Muscle of leg (tissue), 11 donors: Measurements from ENCODE around the gene FAM3C. TPM values are rescaled to one million over a fixed set of nuclear protein-coding genes. Genes with fewer than 3 reads are reported as not detected.

Source experiments
- DNase-seq: peaks from one replicate; pipeline ENCODE4 v3.0.0; 2013
- H3K27ac ChIP-seq: one replicate; pipeline ENCODE4 v1.5.1; 2013; ENCODE audit warnings: mild to moderate bottlenecking, low read length, control low read depth
- H3K27me3 ChIP-seq: one replicate; pipeline ENCODE4 v1.6.1; 2013; ENCODE audit warnings: low read length; ENCODE audit not compliant: control insufficient read depth, insufficient read depth
- H3K36me3 ChIP-seq: one replicate; pipeline ENCODE4 v1.6.1; 2013; ENCODE audit warnings: low read length; ENCODE audit not compliant: control insufficient read depth, insufficient read depth
- H3K4me1 ChIP-seq: one replicate; pipeline ENCODE4 v1.6.1; 2013; ENCODE audit warnings: low read length; ENCODE audit not compliant: control insufficient read depth, insufficient read depth
- H3K4me3 ChIP-seq: one replicate; pipeline ENCODE4 v1.5.1; 2013; ENCODE audit warnings: low read length, control low read depth
- H3K9me3 ChIP-seq: replicated peaks from 2 replicates; pipeline ENCODE4 v1.6.1; 2013; ENCODE audit warnings: low read depth, low read length; ENCODE audit not compliant: control insufficient read depth
- WGBS: methylation state at CpG from one replicate; pipeline ENCODE4 v1.1.5; 2013; ENCODE audit warnings: missing lambda C conversion rate; ENCODE audit not compliant: insufficient coverage; 5-methylcytosine and 5-hydroxymethylcytosine counted together
- polyA plus RNA-seq, 8 donors: library from polyadenylated mRNA; unstranded; fragments of 120-200 nt; gene quantifications; one replicate each; pipeline versions ENCODE4 v1.2.1 to v1.2.3, GENCODE V29; 2013; ENCODE audit warnings: inconsistent platforms in 1 of 8, low replicate concordance in 1 of 8; ENCODE audit not compliant: insufficient read length in 8 of 8, insufficient read depth in 1 of 8
- total RNA-seq: library from RNA; stranded (reverse); fragments of 120-200 nt; gene quantifications from one replicate; pipeline ENCODE4 v1.2.4, GENCODE V29; 2013

Gene FAM3C
- total and polyA plus RNA-seq, 9 donors, result 53.4 to 127 (median 88.6) TPM

- DNase-seq, result no peak
- no peaks in the 10 kb centered on the region for H3K27me3 ChIP-seq
- no peak overlapping the region for H3K4me3 ChIP-seq
- peaks cover 3% of the 10 kb centered on the region for H3K36me3 ChIP-seq
- H3K9me3 ChIP-seq, result no peaks in the 10 kb centered on the region
- peaks cover 3% of the 10 kb centered on the region for H3K4me1 ChIP-seq
- H3K27ac ChIP-seq, result no peak overlapping the region
- WGBS, result no CpG with 5 or more reads among the region's 3 CpGs
These were observed 1.3 kb upstream of the FAM3C start for GRCh38 chr7:121397361-121397760.

GRCh38 chr7:121395494-121395960, 581 bp downstream of the FAM3C start:
- Histone ChIP-seq H3K4me1 (peaks cover 3% of the 10 kb centered on the region), H3K4me3 (peak overlapping the region; percentile 72), H3K36me3 (peaks cover 5% of the 10 kb centered on the region), H3K9me3 (no peaks in the 10 kb centered on the region), H3K27ac (peak overlapping the region; percentile 73), H3K27me3 (no peaks in the 10 kb centered on the region)
- 0% methylated on average over 24 of the region's 30 CpGs for WGBS
- DNase-seq, result peak; percentile 46

- Histone ChIP-seq H3K27me3 (no peaks in the 10 kb centered on the region), H3K4me1 (peaks cover 3% of the 10 kb centered on the region), H3K27ac (no peak overlapping the region), H3K36me3 (peaks cover 5% of the 10 kb centered on the region), H3K9me3 (no peaks in the 10 kb centered on the region), H3K4me3 (no peak overlapping the region)
- no peak for DNase-seq
- WGBS, result 67% methylated on average over 1 of the region's 7 CpGs
These were observed 1.4 kb downstream of the FAM3C start for GRCh38 chr7:121394709-121395140.

- H3K27me3 ChIP-seq, result no peaks in the 10 kb centered on the region
- no peak overlapping the region for H3K27ac ChIP-seq
- H3K4me1 ChIP-seq, result peaks cover 3% of the 10 kb centered on the region
- no peaks in the 10 kb centered on the region for H3K9me3 ChIP-seq
- no peak for DNase-seq
- H3K36me3 ChIP-seq, result peaks cover 5% of the 10 kb centered on the region
- WGBS, result 98% methylated on average over 6 of the region's 7 CpGs
- H3K4me3 ChIP-seq, result no peak overlapping the region
These were observed 3.1 kb downstream of the FAM3C start for GRCh38 chr7:121393005-121393366.

DNA sequence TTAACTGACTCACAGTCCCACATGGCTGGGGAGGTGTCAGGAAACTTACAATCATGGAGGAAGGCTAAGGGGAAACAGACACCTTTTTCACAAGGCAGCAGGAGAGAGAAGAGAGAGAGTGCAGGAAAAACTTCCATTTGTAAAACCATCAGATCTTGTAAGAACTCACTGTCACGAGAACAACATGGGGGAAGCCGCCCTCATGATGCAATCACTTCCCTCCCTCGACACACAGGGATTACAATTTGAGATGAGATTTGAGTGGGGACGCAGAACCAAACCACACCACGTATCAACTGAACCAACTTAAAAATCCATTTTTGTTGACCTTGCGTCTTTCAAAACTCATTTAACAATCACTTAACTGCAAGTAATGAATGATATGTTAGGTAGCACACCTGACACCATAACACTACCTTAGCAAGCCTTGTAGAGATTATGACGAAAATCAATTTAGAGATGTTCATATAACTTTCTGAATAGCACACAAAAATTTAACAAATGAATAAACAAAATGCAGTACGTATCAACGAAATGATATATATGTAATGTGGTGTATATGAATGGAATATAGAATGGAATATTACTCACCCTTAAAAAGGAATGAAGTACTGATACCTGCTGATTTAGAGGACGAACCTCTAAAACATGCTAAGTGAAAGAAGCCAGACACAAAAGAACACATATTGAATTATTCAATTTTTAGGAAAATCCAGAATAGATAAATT, 3.7 kb downstream of the FAM3C start:
- H3K4me3 ChIP-seq, result no peak overlapping the region
- no peak overlapping the region for H3K27ac ChIP-seq
- WGBS, result no CpG with 5 or more reads among the region's 10 CpGs
- peaks cover 5% of the 10 kb centered on the region for H3K36me3 ChIP-seq
- DNase-seq, result no peak
- peaks cover 3% of the 10 kb centered on the region for H3K4me1 ChIP-seq
- H3K9me3 ChIP-seq, result no peaks in the 10 kb centered on the region
- no peaks in the 10 kb centered on the region for H3K27me3 ChIP-seq

GRCh38 chr7:121391686-121392085, 4.4 kb downstream of the FAM3C start:
- Histone ChIP-seq H3K9me3 (no peaks in the 10 kb centered on the region), H3K27ac (no peak overlapping the region), H3K36me3 (peaks cover 5% of the 10 kb centered on the region), H3K4me1 (peaks cover 3% of the 10 kb centered on the region), H3K27me3 (no peaks in the 10 kb centered on the region), H3K4me3 (no peak overlapping the region)
- no peak for DNase-seq
- WGBS, result 100% methylated on average over 1 of the region's 3 CpGs

DNA sequence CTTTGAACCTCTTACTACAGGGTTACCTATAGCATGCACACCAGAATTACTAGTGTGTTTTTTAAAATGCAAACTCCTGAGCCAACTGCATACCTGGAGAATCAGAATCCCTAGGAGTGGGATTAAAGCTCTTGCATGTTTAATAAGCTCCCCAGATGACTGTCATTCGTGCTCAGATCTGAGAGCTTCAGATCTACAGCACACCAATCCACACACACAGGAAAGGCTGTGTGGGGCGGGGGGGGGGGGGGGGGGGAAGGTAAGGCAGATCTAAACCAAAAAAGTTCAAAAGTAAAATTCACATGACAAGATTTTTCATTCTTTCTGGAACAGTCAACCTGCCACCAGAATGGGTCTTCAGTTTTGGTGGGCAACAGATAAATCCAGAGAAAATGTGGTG, 5.5 kb downstream of the FAM3C start:
- peaks cover 5% of the 10 kb centered on the region for H3K36me3 ChIP-seq
- H3K4me3 ChIP-seq, result no peak overlapping the region
- no peaks in the 10 kb centered on the region for H3K9me3 ChIP-seq
- DNase-seq, result no peak
- H3K27me3 ChIP-seq, result no peaks in the 10 kb centered on the region
- H3K27ac ChIP-seq, result no peak overlapping the region
- no CpG with 5 or more reads among the region's 2 CpGs for WGBS
- H3K4me1 ChIP-seq, result peaks cover 3% of the 10 kb centered on the region

GRCh38 chr7:121390109-121390508, 6.0 kb downstream of the FAM3C start:
- H3K9me3 ChIP-seq, result no peaks in the 10 kb centered on the region
- peaks cover 5% of the 10 kb centered on the region for H3K36me3 ChIP-seq
- peaks cover 5% of the 10 kb centered on the region for H3K4me1 ChIP-seq
- H3K4me3 ChIP-seq, result no peak overlapping the region
- no peak for DNase-seq
- no peak overlapping the region for H3K27ac ChIP-seq
- H3K27me3 ChIP-seq, result no peaks in the 10 kb centered on the region

DNA sequence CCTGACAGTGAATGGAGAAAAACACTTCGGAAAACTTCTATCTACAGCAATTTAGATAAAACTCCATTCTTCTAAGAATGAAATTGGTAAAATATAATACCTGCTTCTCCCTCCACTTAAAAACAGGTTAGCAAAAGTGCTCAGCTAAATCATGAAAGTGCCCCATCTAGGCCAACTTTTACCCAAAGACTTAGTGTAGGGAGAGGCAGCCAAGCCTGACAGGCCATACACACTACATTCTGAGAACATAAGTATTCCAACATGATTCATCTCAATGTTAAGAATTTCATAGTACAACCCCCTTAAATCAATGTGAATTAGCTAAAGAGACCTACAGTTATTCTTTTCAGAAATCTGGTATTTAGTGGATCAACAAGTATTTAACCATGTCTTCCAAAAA, 7.2 kb downstream of the FAM3C start:
- Histone ChIP-seq H3K4me3 (no peak overlapping the region), H3K4me1 (peaks cover 2% of the 10 kb centered on the region), H3K9me3 (no peaks in the 10 kb centered on the region), H3K27ac (no peak overlapping the region), H3K27me3 (no peaks in the 10 kb centered on the region), H3K36me3 (peaks cover 5% of the 10 kb centered on the region)
- no peak for DNase-seq
- WGBS, result no CpG with 5 or more reads among the region's 1 CpG

- no peaks in the 10 kb centered on the region for H3K9me3 ChIP-seq
- no peaks in the 10 kb centered on the region for H3K36me3 ChIP-seq
- peak overlapping the region; percentile 25 for H3K27ac ChIP-seq
- H3K4me1 ChIP-seq, result peaks cover 2% of the 10 kb centered on the region
- no peak overlapping the region for H3K4me3 ChIP-seq
- no peaks in the 10 kb centered on the region for H3K27me3 ChIP-seq
- no CpG with 5 or more reads among the region's 1 CpG for WGBS
- peak; percentile 72 for DNase-seq
These were observed 10.3 kb downstream of the FAM3C start for GRCh38 chr7:121385800-121386179.
